Kasumi-1 (cell line): ENCODE results near the gene GOLGA7B.

Experiments used
- DNase-seq, 2 experiments: peaks; one replicate each; lab custom pipeline; 2025; lab: John Stamatoyannopoulos, UW

The GOLGA7B gene

GRCh38 chr10:97849687-97850402, at the start of gene GOLGA7B:
GOLGA7B (plus strand) TSS chr10:97849843; CDS start chr10:97850304, 461 bp downstream.
- peak; percentile 19 to 31 for DNase-seq

- DNase-seq = no peak
Measured at GRCh38 chr10:97800474-97800873, 49.2 kb upstream of the GOLGA7B start.

DNA sequence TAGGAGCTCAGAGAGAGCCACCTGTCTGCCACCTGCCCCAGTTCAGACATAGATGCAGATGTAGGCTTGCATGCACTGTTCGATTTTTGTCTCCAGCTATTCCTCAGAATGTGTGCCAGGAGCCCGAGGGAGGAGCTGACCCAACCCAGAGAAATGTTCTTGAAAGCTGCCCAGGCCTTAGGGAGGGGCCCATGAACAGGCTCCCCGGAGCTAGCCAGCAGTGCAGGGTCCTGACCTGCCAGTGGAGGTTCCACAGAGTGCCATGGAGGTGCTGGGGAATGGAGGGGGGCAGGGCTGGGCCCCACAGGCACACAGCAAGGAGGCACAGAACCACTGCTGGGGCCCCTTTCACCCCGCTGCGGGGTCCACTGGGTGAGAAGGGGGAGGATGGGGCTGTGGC, 48.2 kb upstream of the GOLGA7B start:
- DNase-seq = no peak

DNA sequence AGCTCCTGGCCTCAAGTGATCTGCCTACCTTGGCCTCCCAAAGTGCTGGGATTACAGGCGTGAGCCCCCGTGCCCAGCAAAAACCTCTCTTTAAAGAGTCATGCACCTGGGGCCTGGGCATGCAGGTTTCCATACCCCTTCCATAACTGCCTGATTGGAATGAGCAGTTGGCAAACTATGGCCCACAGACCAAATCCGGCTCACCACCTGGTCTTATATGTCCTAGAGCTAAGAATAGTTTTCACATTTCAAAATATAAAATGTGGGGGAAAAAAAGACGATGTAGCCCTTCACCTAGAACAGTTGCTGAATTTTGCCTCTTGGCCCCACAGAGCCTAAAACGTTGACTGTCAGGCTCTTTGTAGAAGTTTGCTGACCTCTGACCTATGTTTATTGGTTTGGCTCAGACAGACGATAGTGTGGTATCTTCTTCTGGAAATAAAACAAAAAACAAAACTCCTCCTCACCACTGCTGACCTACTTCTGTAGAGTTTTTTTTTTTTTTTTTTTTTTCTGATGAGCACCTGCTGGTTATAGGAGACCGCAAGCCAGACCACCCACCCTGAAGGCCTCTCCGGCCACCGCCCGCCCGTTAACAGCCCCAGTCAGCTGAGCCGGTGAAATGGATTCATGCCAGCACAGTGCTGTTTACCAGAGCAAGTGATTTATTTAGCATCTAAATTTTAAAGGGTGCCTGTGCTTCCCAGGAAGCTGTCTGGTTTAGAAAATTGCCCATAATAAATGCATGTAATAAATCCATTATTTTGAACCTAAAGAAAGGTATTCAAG, 44.4 kb upstream of the GOLGA7B start:
- DNase-seq = no peak

- no peak for DNase-seq
Measured at GRCh38 chr10:97805949-97806348, 43.7 kb upstream of the GOLGA7B start.

DNA sequence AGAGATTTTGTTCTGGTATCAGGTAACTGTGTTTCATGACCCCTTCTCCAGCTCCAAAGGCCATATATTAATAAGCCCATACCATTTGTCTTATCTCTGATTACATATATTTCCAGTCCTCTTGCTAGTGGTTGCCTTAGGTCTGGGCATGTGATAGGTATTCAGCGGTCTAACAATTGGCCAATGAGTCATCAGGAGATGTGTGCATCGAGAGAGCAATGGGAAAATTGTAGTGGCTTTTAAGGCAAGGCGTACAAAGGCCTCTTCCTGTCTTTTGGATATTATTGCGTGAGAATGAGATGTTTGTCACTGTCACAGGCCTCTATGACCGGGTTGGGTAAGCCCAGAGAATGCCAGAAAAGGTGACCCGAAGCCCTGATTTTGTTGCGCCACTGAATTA, 39.2 kb upstream of the GOLGA7B start:
- DNase-seq = no peak

- DNase-seq = no peak
Measured at GRCh38 chr10:97811958-97812357, 37.7 kb upstream of the GOLGA7B start.

DNA sequence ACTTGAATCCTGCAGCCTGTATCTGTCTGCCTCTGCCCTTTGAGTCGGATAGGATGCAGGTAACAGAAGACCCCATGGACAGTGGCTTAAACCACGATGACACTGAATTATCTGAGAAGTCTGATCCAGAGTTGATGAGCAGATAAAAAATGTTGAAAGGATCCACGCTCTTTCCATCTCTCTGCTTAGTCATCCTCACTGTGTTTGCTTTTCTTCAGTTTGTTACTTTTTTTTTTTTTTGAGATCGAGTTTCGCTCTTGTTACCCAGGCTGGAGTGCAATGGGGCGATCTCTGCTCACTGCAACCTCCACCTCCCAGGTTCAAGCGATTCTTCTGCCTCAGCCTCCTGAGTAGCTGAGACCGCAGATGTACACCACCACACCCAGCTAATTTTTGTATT, 36.9 kb upstream of the GOLGA7B start:
- no peak for DNase-seq

DNA sequence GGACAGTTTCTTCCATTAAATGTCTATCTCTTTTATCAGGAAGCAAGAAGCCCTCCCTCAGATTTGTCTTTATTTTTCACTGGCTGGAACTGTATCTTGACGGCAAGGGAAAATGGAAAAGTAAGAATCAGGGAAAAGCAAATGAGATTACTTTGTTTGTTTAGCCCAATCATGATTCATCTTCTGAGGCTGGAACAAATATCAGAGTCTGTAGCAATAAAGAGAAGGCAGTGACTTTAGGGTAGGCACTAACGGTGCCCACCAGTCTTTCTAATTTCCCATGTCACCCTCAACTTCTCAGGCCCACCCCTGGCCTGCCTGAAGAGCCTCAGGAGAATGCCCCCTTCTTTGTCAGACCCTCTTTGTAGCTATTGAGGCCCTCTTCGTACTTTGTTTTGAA, 36.3 kb upstream of the GOLGA7B start:
- DNase-seq = no peak

DNA sequence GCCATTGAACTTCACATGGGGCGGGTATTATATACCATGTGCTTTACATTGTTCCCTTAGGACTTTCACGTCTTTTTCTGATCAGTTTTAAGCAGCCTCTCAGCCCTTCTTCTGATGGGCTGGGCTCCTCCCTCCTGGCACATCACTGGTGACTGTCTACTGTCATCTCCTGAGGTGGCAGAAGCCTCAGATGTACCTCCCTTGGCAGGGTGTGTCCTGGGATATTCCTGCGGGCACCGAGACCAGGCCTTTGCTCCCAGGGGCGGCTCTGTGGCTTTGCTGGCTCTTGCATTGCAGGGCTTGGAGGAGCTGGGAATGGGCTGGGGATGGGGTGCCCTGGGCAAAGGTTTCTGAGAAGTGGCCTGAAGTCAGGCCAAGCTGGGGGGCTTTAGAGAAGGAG, 34.6 kb upstream of the GOLGA7B start:
- DNase-seq = no peak

GRCh38 chr10:97816609-97817008, 33.0 kb upstream of the GOLGA7B start:
- DNase-seq = no peak

- DNase-seq = no peak
Measured at GRCh38 chr10:97818572-97818971, 31.1 kb upstream of the GOLGA7B start.

GRCh38 chr10:97820096-97820704, 29.4 kb upstream of the GOLGA7B start:
- DNase-seq = no peak

DNA sequence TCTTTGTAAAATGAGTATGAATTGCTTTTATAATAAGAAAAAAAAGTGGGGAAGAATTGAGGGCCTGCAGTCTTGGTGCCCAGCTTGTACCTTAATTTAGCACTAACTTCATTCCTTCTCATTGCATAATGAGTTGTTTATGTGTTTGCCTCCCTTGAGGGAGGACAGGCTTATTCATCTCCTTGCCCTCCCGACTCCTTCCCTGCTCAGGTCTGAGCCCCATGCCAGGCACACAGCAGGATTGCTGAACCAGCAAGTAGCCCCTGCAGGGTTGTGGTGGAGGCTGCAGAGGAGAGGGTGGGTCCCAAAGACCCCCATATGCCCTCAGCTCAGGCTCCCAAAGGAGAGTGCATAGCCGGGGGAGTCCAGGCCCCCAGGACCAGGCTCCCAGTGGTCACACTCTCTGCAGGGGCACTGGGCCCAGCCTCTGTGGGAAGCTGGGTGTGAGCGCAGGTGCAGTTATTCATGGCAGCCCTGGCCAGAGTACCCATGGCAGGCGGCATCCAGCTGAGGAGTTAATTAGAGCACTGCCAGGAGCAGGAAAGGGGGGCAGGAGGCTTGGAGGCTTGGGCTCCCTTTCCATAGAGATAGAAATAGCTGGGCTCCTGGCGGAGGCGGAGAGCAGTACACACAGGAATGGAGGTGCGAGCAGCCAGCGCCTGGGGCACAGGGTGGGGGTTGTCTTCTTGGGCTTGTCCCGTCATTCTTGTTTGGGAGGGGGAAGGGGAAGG, 28.2 kb upstream of the GOLGA7B start:
- no peak for DNase-seq

DNA sequence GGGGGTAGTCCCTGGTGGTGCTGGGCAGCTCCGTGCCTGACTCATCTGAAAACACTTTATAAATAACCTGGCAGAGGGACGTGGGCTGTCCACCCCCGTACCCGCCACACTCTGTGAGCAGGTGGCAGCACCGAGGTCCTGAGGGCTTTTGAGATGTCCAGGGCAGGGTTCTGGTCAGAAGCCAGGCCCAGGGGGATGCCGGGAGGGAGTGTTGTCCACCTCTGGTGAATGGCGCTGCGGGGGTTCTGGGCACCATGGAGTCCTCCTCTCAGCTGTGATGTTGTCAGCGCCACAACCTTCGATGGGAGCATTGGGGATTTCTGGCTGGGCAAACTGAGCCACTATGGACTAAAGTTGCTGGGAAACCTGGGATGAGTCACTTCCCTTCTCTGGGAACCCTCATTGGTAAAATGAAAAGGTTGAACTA, 27.4 kb upstream of the GOLGA7B start:
- DNase-seq = no peak

DNA sequence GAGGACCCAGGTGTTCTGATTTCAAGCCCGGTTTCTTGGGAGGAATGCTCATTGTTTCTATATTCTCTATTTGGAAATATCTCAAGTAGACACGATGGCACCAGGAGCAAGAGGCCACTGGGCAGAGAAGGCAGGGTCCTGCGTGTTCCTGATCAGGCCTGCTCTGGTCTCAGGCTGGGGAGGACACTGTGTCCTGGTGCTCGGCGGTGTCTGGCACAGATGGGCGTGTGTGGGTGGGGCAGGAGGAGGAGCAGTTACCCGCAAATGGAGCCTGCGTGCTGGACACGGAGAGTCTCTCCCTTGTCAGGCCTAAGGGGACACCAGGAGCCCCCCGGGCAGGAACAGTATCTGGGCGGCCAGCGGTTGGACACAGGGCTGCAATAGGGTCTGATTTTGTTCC, 25.9 kb upstream of the GOLGA7B start:
- no peak for DNase-seq

DNA sequence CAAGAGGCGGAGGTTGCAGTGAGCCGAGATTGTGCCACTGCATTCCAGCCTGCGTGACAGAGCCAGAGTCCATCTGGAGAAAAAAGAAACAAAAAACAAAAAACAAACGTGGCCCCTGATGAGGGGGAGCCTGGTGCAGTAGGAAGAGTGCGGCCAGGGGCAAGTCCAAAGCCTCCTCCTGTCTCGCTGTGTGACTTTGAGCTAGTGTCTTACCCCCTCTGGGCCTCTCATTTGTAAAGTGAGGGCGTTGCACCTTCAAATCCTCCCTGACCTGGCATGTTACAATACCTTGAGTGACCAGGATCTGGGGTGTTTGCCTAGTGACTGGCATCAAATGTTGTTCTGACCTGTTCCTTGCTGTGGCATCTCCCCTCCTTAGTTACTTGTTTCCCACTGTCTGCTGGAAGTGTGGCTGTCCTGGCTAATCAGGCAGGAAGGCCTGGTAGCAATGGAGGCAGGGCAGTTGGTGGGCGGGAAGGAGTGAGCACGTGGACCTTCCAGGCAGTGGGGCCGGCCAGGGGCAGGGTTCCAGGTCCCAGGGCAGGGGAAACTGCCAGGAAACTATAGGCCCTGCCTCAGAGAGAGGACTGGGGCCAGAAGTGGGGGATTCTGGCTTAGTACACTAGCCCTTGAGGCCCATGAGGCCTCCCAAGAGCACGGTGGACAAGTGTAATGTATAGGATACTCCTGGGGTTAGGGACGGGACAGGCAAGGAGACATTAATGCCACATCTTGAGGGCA, 24.5 kb upstream of the GOLGA7B start:
- DNase-seq = no peak

- no peak for DNase-seq
Measured at GRCh38 chr10:97826892-97827291, 22.8 kb upstream of the GOLGA7B start.

- DNase-seq = no peak
Measured at GRCh38 chr10:97827702-97828291, 21.8 kb upstream of the GOLGA7B start.

DNA sequence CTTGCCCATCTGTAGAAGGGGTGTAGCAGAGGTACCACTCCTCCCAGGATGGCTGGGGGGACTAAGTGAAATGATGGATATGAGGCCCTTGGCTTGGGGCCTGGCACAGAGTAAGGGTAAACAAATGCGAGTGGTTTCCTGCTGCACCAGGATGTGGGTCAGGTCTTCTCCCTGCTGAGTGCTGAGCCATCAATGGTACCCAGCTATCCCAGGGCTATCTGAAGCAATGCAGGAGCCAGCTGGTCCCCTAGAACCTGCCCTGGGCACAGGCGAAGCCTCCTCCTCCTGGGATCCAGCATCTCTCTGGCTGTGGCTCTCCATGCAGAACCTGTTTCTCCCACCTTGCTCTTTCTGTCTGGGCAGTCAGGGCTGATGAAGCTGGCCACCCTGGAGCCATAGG, 20.9 kb upstream of the GOLGA7B start:
- no peak for DNase-seq

GRCh38 chr10:97830064-97830463, 19.6 kb upstream of the GOLGA7B start:
- DNase-seq = no peak
